GM18498 (cell line): ENCODE measurements around the gene ARL11.
"Not testable (repeated sequence)": the region's sequence is repeated elsewhere in the genome, so short reads cannot be mapped to it uniquely, and the experiment has no call there.

Experiments used
- ATAC-seq: cut with Tn5 transposase; IDR thresholded peaks from one replicate; pipeline ENCODE4 v1.9.1; 2021; ENCODE audit warnings: mild to moderate bottlenecking, moderate library complexity; ENCODE audit not compliant: unreplicated experiment

ARL11 gene

DNA sequence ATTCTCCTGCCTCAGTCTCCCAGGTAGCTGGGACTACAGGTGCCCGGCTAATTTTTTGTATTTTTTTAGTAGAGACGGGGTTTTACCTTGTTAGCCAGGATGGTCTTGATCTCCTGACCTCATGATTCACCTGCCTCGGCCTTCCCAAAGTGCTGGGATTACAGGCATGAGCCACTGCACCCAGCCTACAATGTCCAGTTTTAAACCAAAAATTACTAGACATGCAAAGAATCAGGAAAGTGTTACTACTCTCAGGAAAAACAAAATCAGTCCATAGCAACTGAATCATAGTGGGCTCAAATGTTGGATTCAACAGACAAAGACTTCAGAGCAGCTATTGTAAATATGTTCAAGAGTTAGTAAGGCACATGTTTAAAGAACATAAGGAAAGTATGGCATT lies 16.3 kb upstream of the ARL11 start:
- ATAC-seq = not testable (repeated sequence)

DNA sequence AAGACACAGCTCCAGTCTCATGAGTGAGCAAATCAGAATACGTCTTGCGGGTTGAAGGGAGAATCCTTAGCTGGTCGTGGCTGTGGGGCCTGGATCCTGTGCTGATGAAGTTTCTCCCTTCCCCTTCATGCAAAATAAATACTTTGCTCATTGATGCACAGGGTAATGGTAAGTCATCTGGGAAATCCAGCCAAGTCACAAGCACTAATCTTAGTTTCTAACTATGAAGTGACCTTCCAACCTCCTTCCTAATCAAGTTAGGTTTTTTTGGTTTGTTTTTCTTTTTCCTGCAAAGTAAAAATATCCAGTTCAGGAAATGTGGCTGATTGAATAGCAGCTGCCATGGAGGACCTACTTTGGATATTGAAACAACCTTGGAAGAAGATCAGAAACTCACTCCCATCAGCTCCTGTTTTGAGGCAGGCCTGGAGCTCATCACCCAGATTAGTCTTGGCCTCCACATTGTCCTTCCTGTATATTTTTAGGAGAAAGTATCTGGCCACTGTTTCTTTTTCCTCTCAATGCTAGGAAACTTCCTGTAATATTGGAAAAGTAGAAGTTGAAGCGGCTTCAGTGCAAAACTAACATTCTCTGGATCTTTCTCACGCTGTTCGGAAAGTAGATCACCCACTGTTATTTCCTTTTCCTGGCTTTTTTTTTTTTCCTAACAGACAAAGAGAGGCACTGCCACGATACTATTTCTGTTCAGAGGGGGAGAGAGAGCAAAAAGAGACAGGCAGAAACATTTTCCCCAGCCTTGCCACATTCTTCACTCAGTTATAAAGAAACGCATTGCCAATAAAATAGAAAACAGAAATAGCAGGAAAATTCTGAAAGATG lies 12.3 kb upstream of the ARL11 start:
- ATAC-seq = no peak

DNA sequence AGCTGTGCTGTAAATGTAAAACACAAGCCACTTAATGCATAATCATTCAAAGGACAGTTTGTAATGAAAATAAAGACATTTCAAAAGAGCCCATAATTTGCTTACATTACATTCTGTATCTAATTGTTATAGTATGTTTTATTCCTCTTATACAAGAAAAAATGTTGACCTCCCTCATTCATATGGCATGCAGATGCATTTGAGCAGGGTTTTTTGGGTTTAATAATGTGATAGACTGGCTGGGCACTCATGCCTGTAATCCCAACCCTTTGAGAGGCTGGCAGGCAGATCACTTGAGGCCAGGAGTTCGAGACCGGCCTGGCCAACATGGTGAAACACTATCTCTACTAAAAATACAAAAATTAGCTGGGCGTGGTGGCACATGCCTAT lies 11.6 kb upstream of the ARL11 start:
- ATAC-seq = no peak

DNA sequence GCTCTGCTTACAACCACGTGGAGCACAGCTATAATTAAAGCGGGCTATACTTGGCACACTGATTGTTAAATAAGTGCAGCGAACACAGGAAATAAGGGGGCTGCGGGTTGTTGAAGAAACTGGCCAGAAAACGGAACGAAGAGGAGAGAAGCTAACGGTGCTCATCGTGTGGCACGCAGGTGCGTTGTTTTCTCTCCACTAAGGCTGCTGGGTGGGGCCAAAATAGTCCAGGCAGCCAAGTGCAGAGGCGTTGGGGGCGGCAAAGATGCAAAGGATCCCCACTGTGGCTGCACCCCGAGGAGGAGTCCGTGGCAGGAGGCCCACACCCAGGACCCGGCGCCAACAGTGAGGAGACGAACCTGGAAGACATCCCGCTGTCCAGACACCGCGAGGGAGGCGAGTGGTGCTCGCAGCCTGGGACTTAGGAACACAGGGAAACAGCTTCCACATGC lies 8.1 kb upstream of the ARL11 start:
- peak; percentile 85 for ATAC-seq

DNA sequence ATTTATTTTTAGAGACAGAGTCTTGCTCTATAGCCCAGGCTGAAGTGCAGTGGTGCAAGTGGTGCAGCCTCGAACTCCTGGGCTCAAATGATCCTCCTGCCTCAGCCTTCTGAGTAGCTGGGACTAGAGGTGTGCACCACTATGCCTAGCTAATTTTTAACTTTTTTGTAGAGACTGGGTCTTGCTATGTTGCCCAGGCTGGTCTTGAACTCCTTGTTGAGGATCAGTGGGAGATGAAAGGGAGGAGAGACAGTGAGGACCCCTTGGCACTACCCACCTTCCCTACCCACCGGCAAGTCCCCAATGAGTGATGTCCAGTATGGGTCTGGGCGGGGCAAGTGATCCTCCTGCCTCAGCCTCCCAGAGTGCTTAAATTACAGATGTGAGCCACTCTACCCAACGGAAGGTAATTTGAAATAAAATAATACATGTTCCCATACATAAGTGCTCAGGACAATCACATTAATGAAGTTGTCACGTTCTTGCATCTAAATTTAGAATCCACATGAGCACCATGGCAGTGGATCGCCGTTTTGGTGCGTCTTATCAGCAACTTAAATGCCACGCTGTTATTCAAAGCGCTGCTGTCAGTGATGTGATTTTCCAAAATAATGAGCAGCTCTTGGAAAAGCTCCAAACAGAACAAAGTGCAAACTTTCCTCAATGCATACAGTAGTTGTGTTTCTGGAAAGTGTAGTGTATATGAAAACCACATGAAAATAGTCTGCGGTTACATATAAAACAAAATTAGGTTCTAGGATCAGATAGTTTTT lies 5.9 kb upstream of the ARL11 start:
- ATAC-seq = no peak

DNA sequence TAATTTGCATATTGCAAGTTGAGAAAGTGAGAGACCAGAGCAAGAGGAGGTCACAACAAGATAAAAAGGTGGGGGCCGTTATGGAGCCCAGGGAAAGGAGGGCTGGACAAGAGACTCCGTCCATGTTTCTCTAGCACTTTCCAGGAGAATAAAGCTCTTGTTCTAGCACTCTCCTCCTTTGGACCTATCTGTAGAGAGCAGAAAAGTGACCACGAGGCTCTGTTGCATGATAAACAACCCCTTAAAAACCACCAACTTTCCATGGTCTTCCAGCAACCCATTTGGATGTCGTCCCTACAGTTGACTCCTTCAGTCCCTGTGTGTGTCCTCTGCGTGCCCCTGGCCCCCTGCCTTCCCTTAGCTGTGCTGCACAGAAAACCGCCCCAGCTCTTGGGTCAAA lies 4.1 kb upstream of the ARL11 start:
- ATAC-seq = no peak

DNA sequence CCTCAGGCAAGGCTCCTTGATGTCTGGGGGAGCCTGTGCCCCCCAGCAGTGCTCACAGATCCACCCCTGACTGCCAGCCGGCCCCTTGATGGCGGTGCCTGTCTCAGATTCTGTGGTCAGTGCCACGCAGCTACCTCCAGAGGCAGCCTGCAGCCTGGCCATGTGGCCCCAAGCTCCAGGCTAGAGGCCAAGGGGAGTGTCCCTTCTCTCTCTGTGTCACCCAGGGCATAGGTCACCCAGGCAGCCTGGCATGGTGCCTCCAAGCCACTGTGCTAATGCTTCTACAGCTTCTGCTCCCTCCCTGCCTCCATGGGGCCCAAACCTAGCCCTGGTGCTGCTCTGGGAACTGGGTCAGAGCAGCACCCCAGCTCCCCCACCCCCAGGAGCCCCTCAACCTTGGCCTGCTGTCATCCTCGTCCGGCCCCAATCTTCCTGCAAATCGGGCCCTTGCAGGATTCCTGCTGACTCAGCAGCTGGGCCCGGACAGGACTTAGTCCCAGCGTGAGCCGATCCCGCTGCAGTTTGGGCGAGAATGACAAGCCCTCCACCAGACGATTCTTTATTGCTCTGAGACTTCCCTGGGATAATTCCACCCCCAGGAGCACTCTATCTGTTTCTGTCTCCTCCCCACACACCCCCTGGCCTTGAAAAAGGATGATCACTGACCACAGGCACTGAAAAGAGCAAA lies 2.8 kb upstream of the ARL11 start:
- no peak for ATAC-seq

DNA sequence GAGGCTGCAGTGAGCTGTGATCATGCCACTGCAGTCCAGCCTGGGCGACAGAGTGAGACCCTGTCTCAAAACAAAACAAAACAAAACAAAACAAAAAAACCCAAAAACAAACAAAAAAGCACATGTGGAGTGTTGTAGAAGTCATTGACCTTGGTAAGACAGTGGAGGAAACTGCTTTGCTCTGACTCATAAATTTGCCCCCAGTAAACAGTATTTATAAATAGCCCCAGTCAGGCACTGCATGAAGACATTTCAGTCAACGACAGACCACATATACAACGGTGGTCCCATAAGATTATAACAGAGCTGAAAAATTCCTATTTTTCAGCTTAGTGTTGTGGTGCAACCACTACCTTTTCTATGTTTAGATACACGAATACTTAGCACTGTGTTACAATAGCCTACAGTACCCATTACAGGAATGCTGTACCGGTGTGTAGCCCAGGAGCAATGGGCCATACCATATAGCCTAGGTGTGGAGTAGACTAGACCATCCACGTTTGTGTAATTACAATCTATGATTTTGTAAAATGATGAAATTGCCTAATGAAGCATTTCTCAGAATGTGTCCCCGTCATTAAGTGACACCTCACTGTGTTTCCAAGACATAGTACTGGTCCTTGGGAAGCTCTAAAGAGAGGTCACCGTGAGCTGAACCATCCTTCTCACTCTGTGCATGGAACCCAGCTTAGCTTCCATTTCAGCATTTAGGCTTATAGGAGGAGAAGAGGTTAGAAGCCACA lies 1.1 kb downstream of the ARL11 start:
- ATAC-seq = no peak

DNA sequence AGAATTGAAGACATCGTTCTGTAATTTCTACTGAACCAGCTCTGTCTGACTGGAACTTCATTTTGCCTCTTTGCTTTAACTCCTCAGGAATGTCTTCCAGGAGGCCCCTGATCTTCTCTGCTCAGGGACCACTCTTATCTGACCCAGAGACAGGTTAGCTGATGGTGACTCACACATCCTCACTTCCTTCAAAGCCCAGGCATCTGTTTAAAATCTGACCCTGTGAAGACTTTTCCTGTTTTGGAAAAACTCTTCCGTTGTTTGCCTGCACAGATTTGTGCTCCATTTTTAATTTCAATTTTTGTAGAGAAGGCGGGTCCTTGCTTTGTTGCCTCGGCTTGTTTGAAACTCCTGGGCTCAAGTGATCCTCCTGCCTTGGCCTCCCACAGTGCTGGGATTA lies 1.6 kb downstream of the ARL11 start:
- ATAC-seq = no peak

DNA sequence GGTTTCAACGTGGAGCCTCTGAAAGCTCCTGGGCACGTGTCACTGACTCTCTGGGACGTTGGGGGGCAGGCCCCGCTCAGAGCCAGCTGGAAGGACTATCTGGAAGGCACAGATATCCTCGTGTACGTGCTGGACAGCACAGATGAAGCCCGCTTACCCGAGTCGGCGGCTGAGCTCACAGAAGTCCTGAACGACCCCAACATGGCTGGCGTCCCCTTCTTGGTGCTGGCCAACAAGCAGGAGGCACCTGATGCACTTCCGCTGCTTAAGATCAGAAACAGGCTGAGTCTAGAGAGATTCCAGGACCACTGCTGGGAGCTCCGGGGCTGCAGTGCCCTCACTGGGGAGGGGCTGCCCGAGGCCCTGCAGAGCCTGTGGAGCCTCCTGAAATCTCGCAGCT lies 2.3 kb downstream of the ARL11 start:
- ATAC-seq = no peak

DNA sequence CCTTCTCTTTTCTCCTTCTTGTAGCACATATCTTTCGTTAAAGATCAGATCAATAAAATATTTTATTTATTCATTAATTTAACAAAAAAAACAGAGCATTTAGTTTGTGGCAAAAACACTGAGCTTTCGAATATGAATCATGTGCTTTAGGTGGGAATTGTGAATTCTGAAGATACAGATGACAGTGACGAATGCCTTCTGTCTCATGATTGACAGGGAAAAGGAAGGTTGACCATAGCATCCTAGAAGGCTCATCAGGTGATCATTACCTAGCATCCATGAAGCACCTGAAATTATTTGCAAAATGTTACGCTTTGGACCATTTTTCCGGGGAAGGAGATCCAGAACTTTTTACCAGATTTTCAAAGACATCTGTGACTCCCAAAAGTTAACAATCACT lies 3.8 kb downstream of the ARL11 start:
- ATAC-seq = no peak

DNA sequence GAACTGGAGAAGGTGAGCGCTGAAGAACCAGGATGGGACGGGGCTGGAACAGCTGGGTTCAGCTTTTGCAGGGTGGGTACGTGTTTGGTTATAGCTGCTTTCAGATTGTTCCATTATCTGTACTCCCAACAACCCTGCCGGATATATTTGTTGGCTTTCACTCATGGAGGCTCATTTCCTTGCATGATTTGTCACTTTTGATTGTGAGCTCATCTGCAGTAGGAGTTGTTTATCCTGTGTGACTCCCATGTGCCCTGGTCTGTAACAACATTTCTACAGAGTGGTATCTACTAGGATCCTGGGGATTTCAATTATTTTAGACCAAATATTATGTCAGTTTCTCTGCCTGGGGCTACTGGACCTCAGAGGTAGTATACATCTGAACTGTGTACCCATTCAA lies 5.4 kb downstream of the ARL11 start:
- ATAC-seq = no peak

DNA sequence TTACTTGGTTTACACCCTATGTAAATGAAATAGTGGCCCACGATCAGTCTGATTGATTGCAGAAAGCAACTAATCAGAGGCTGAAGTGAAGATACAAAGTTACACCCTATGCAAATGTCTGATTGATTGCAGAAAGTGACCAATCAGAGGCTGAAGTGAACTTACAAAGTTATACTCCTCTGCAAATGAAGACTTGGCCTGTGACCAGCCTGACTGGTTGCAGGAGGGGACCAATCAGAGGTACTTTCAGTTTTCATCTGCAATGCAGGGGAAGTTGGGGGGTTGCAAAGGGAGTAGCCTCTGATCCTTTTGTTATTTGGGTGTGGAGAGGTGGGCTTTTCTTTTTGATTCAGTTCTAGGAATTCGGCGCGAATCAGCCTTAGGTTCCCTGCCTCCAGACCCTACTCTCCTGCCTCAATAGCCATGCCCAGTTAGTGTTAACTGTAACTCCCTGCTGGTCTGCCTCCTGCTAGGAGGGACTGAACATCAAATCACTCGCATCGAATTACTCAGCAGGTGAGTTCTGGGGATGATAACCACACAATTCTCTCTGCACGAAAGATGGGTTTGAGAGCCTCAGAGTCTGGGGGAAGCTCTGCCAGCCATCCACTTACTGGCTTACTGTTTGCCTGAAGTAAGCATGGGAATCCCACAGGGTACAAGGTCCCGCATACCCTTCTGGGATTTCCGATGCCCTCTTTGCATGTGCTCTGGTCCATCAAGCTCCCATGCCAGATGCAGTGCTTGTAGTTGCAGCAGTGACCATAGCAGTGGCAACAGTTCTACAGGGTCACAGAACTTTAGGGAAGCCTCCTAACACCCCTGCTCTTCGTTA lies 7.5 kb downstream of the ARL11 start:
- peak; percentile 66 for ATAC-seq

DNA sequence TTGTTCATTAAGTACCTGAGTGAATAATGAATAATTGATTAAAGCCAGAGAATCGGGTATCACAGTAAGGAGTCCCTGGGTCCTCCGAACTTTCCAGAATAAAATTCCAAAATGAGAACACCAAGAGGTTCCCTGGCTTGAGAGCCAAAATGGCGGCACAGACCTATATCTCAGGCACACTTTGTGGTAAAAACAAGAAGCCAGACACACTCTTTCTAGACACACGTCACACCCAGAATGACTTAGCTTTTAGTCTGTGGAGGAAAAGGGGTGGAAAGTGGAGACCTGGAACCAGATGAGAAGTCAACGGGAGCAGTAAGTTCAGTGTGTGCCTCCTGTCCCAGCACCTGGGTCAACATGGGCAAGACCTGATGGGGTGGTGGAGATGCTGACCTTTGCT lies 8.4 kb downstream of the ARL11 start:
- no peak for ATAC-seq

DNA sequence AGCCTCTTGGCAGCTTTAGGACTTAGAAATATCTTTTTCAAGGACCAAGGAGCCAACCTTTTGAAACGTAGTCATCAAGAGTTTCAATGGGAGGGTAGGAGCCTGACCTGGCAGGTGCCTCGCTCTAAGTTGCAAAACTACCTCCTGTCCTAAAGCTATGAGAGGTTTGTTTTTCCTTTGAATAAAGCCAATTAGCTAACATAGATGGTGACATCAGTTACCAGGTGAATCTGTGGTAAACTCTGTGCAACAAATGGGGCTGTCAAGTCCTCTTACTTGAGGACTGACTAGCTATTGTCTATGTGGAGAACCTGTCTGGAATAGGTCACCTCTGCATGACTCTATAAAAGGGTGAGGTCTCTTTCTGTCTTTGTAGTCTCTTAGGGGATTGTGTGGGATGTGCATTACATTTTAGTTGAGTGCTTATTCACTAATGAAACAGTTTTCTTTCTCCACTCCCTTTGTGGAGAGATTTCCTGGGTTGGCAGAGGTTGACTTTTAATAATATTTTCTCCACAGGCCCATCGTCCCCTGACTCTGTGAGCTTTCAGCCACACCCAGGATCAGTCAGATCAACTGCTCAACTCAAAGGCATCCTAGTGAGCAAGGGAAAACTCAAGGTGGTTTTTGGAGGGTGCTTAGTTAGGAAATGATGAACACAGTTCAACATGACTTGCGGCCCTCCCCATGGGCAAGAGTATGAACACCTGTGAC lies 9.9 kb downstream of the ARL11 start:
- no peak for ATAC-seq

DNA sequence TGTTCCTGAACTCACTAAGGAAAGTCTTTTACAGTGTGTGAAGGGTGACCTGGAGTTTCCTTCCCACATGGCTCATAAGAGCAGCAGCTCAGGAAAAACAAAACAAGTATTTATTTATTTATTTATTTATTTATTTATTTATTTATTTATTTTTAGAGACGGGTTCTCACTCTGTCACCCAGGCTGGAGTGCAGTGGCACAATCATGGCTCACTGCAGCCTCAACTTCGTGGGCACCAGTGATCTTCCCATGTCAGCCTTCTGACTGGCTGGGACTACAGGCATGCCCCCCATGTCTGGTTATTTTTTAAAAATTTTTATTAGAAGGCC lies 10.4 kb downstream of the ARL11 start:
- ATAC-seq = no peak

DNA sequence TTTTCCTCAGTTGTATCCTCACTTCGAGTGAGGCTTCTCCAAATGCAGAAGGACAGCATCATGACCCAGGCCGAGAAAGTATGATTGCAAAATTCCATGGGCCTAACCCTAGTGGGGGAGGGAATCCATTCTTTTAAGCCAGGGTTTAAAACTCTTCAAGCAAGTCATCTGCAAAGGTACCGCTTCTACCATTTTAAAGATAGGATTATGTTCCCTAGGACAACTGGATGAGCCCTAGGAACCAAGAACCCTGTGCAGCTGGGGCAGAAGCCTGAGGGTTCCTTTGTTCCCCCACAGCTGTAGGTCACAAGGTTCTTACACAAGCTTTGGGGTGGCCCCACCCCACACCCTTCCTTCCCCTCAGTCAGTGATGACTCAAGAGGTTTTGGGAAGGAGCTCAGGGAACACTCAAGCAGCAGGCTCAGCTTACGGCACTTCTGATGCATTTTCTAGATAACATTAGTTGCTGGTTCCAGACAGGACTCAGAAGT lies 13.5 kb downstream of the ARL11 start:
- no peak for ATAC-seq

DNA sequence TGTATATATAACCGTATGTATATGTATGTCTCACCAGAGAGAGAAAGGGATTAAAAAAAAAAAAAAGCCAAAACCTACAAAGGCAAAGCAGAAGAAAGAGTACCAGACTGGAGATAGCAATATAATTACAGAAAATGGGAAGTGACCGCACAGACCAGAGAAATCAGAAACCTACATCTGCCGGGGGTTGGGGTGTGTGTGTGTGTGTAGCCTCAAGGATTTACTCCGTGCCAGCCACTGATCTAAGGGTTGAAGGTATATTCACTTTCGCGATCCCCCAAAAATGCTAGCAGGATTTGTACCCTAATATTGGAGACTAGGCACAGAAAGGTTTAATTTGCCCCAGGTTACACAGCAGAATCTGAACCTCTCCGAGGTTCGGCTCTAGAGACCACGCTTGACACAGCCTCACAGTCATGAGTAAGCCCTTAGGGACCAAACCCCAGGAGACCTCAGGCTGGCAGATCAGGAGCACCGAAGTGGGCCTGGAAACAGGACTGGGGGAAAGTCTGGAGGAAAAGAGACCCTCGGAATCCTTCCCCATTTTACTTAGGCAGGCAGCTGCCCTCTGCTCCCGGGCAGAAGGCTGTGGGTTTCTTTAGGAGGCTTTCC lies 14.8 kb downstream of the ARL11 start:
- no peak for ATAC-seq

DNA sequence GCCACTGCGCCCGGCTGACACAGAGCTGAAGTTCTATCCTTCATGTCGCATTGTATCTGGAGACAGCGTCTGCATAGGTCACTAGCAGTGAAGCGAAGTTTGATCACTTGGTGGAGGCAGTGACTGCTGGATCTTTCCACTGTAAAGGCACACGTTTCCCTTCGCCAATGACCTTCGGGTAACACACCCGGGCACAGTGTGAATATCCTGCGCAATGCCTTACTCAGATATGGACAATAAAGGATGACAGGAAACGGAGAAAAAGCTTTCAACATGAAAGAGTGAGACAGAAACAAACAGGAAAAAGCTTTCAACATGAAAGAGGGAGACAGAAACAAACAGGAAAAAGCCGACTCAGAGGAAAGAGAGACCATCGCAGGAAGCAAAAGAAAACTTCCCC lies 17.1 kb downstream of the ARL11 start:
- ATAC-seq = no peak
